CD4-positive, CD25-positive, alpha-beta regulatory T cell (primary cell): ENCODE measurements around the gene FAM114A1. TPM values are rescaled to one million over a fixed set of nuclear protein-coding genes. Genes with fewer than 3 reads are reported as not detected.
A peak's percentile ranks its signal among the peaks of the same experiment; 100 is the strongest.
"Not testable (repeated sequence)": the region's sequence is repeated elsewhere in the genome, so short reads cannot be mapped to it uniquely, and the experiment has no call there.

Experiments
- ATAC-seq, 2 donors: fragments of 150-1000 bp; cut with Tn5 transposase; one replicate each; pipeline ENCODE4 v1.10.0; 2021; ENCODE audit warnings: low read depth in 2 of 2, moderate number of reproducible peaks in 2 of 2, moderate library complexity in 1 of 2
- DNase-seq, 3 donors: peaks; one replicate each; pipeline versions ENCODE4 v3.0.0 to v3.0.0-alpha.2; 2012 to 2022; ENCODE audit warnings: mixed read lengths in 1 of 3
- H3K27ac ChIP-seq: one replicate; pipeline ENCODE4 v1.7.0; 2013; ENCODE audit warnings: mild to moderate bottlenecking, low read length; ENCODE audit not compliant: insufficient read depth, poor library complexity, severe bottlenecking
- H3K27me3 ChIP-seq: one replicate; pipeline ENCODE4 v1.7.0; 2013; ENCODE audit warnings: low read length; ENCODE audit not compliant: control insufficient read depth, insufficient read depth
- H3K36me3 ChIP-seq: one replicate; pipeline ENCODE4 v1.7.0; 2013; ENCODE audit warnings: mild to moderate bottlenecking, low read length, moderate library complexity; ENCODE audit not compliant: control insufficient read depth, insufficient read depth
- H3K4me1 ChIP-seq: 2 replicates; pipeline ENCODE4 v1.7.0; 2013; ENCODE audit warnings: mild to moderate bottlenecking, low read length; ENCODE audit not compliant: insufficient read depth, control insufficient read depth, poor library complexity, severe bottlenecking
- H3K4me3 ChIP-seq: one replicate; pipeline ENCODE4 v1.7.0; 2013; ENCODE audit warnings: low read depth, mild to moderate bottlenecking, low read length, moderate library complexity
- H3K9me3 ChIP-seq, 2 experiments: 1 replicate in 1 of 2; 2 replicates in 1 of 2; pipeline ENCODE4 v1.7.0; 2013; ENCODE audit warnings: low read length in 2 of 2, mild to moderate bottlenecking in 1 of 2, moderate library complexity in 1 of 2; ENCODE audit not compliant: control insufficient read depth in 2 of 2
- H3K27ac Mint-ChIP-seq, 3 donors: one replicate each; pipeline ENCODE4 v1.8.0; 2020 to 2022; ENCODE audit warnings: mild to moderate bottlenecking in 3 of 3, mixed read lengths in 3 of 3, moderate library complexity in 2 of 3
- H3K27me3 Mint-ChIP-seq: one replicate; pipeline ENCODE4 v1.8.0; 2022; ENCODE audit warnings: mild to moderate bottlenecking, mixed read lengths
- H3K36me3 Mint-ChIP-seq: one replicate; pipeline ENCODE4 v1.8.0; 2020; ENCODE audit warnings: mixed read lengths
- H3K4me1 Mint-ChIP-seq, 4 donors: one replicate each; pipeline ENCODE4 v1.8.0; 2020 to 2022; ENCODE audit warnings: mixed read lengths in 4 of 4, mild to moderate bottlenecking in 1 of 4
- H3K4me3 Mint-ChIP-seq, 4 donors: one replicate each; pipeline ENCODE4 v1.8.0; 2020 to 2022; ENCODE audit warnings: mild to moderate bottlenecking in 4 of 4, mixed read lengths in 4 of 4, moderate library complexity in 3 of 4
- H3K9me3 Mint-ChIP-seq, 7 donors: one replicate each; pipeline ENCODE4 v1.8.0; 2020 to 2022; ENCODE audit warnings: mixed read lengths in 7 of 7, mild to moderate bottlenecking in 3 of 7, moderate library complexity in 2 of 7
- polyA plus RNA-seq, 4 donors: library from polyadenylated mRNA; unstranded; fragments of 300-500 nt; fragmentation: Illumina TruSeq; gene quantifications; one replicate each; pipeline ENCODE4 v1.2.3, GENCODE V29; 2021
- total RNA-seq: library from RNA; stranded (reverse); gene quantifications from one replicate; pipeline ENCODE4 v1.2.3, GENCODE V29; 2022

The FAM114A1 gene
- total and polyA plus RNA-seq, 5 donors from 2014 or later, result not detected

GRCh38 chr4:38958453-38959190 is 91.0 kb downstream of the FAM114A1 start:
- Histone ChIP-seq H3K4me3 (no peak overlapping the region), H3K36me3 (no peaks in the 10 kb centered on the region), H3K27ac (no peak overlapping the region), H3K27me3 (no peaks in the 10 kb centered on the region), H3K4me1 (no peaks in the 10 kb centered on the region), H3K9me3 (no peaks in the 10 kb centered on the region)
- Mint-ChIP-seq H3K9me3 (peaks cover 0 to 13% (median 4%) of the 10 kb centered on the region in 7 donors), H3K4me3 (peak overlapping the region in 1 of 4 donors; percentile 4), H3K27me3 (peaks cover 5% of the 10 kb centered on the region), H3K36me3 (peaks cover 8% of the 10 kb centered on the region), H3K27ac (no peak overlapping the region), H3K4me1 (peaks cover 15 to 27% (median 18%) of the 10 kb centered on the region in 4 donors)
- peak in 1 of 3 donors; percentile 21 for DNase-seq
- no peak for ATAC-seq

GRCh38 chr4:38959248-38959647 is 91.6 kb downstream of the FAM114A1 start:
- H3K4me3 Mint-ChIP-seq, H3K36me3 Mint-ChIP-seq, ATAC-seq, H3K27me3 ChIP-seq, H3K9me3 ChIP-seq, H3K27ac ChIP-seq, DNase-seq, H3K4me3 ChIP-seq, H3K36me3 ChIP-seq, H3K4me1 ChIP-seq, H3K27ac Mint-ChIP-seq, H3K27me3 Mint-ChIP-seq: not testable (repeated sequence)
- H3K9me3 Mint-ChIP-seq, result peaks cover 0 to 14% (median 5%) of the 10 kb centered on the region in 7 donors
- peaks cover 15 to 27% (median 18%) of the 10 kb centered on the region in 4 donors for H3K4me1 Mint-ChIP-seq

- DNase-seq (no peak), ATAC-seq (no peak)
- Mint-ChIP-seq H3K27me3 (peaks cover 5% of the 10 kb centered on the region), H3K36me3 (peaks cover 43% of the 10 kb centered on the region), H3K4me3 (no peak overlapping the region), H3K4me1 (peaks cover 0 to 9% (median 6%) of the 10 kb centered on the region in 4 donors), H3K9me3 (peaks cover 0 to 14% (median 4%) of the 10 kb centered on the region in 7 donors), H3K27ac (peak overlapping the region in 1 of 3 donors; percentile 4)
- H3K27me3 ChIP-seq, result no peaks in the 10 kb centered on the region
- peaks cover 18% of the 10 kb centered on the region for H3K36me3 ChIP-seq
- H3K9me3 ChIP-seq, result no peaks in the 10 kb centered on the region
- H3K27ac ChIP-seq, result no peak overlapping the region
- H3K4me3 ChIP-seq, result no peak overlapping the region
- H3K4me1 ChIP-seq, result no peaks in the 10 kb centered on the region
Observed at GRCh38 chr4:38964942-38965775, 97.6 kb downstream of the FAM114A1 start.

GRCh38 chr4:38965866-38966265 is 98.3 kb downstream of the FAM114A1 start:
- Histone ChIP-seq H3K27me3 (no peaks in the 10 kb centered on the region), H3K4me1 (no peaks in the 10 kb centered on the region), H3K9me3 (no peaks in the 10 kb centered on the region), H3K36me3 (peaks cover 24% of the 10 kb centered on the region), H3K27ac (no peak overlapping the region), H3K4me3 (no peak overlapping the region)
- H3K27me3 Mint-ChIP-seq, result peaks cover 5% of the 10 kb centered on the region
- H3K36me3 Mint-ChIP-seq, result peaks cover 50% of the 10 kb centered on the region
- peak in 1 of 3 donors; percentile 26 for DNase-seq
- peak overlapping the region; percentile 4 to 84 (median 58) for H3K27ac Mint-ChIP-seq
- peaks cover 0 to 9% (median 6%) of the 10 kb centered on the region in 4 donors for H3K4me1 Mint-ChIP-seq
- H3K4me3 Mint-ChIP-seq, result no peak overlapping the region
- ATAC-seq, result no peak
- peaks cover 0 to 13% (median 4%) of the 10 kb centered on the region in 7 donors for H3K9me3 Mint-ChIP-seq

- Mint-ChIP-seq H3K9me3 (peaks cover 0 to 9% (median 0%) of the 10 kb centered on the region in 7 donors), H3K27me3 (no peaks in the 10 kb centered on the region), H3K4me1 (peaks cover 0 to 11% (median 8%) of the 10 kb centered on the region in 4 donors), H3K27ac (peak overlapping the region in 2 of 3 donors; percentile 10 to 66), H3K4me3 (no peak overlapping the region), H3K36me3 (peaks cover 57% of the 10 kb centered on the region)
- Histone ChIP-seq H3K4me3 (no peak overlapping the region), H3K27ac (no peak overlapping the region), H3K27me3 (no peaks in the 10 kb centered on the region), H3K9me3 (no peaks in the 10 kb centered on the region), H3K4me1 (no peaks in the 10 kb centered on the region), H3K36me3 (peaks cover 25% of the 10 kb centered on the region)
- no peak for DNase-seq
- no peak for ATAC-seq
Observed at GRCh38 chr4:38967260-38968095, 99.9 kb downstream of the FAM114A1 start.

GRCh38 chr4:38968668-38969067 is 101.1 kb downstream of the FAM114A1 start:
- Histone ChIP-seq H3K9me3 (no peaks in the 10 kb centered on the region), H3K27ac (no peak overlapping the region), H3K27me3 (no peaks in the 10 kb centered on the region), H3K4me1 (no peaks in the 10 kb centered on the region), H3K36me3 (peaks cover 25% of the 10 kb centered on the region), H3K4me3 (no peak overlapping the region)
- no peak for ATAC-seq
- no peak for DNase-seq
- Mint-ChIP-seq H3K36me3 (peaks cover 49% of the 10 kb centered on the region), H3K4me3 (no peak overlapping the region), H3K4me1 (peaks cover 0 to 11% (median 7%) of the 10 kb centered on the region in 4 donors), H3K9me3 (peaks cover 0 to 9% (median 0%) of the 10 kb centered on the region in 7 donors), H3K27ac (peak overlapping the region in 1 of 3 donors; percentile 55), H3K27me3 (no peaks in the 10 kb centered on the region)

GRCh38 chr4:38976308-38976707 is 108.7 kb downstream of the FAM114A1 start:
- Histone ChIP-seq H3K36me3 (peaks cover 3% of the 10 kb centered on the region), H3K27me3 (no peaks in the 10 kb centered on the region), H3K9me3 (no peaks in the 10 kb centered on the region), H3K27ac (no peak overlapping the region), H3K4me3 (no peak overlapping the region), H3K4me1 (no peaks in the 10 kb centered on the region)
- H3K9me3 Mint-ChIP-seq, result peaks cover 0 to 2% (median 0%) of the 10 kb centered on the region in 7 donors
- peak overlapping the region in 1 of 3 donors; percentile 20 for H3K27ac Mint-ChIP-seq
- no peaks in the 10 kb centered on the region for H3K27me3 Mint-ChIP-seq
- no peak overlapping the region for H3K4me3 Mint-ChIP-seq
- ATAC-seq (no peak), DNase-seq (no peak)
- peaks cover 28% of the 10 kb centered on the region for H3K36me3 Mint-ChIP-seq
- peaks cover 5 to 11% (median 5%) of the 10 kb centered on the region in 4 donors for H3K4me1 Mint-ChIP-seq
